ENCODE data around the gene ALDH3B1. TPM values are rescaled to one million over a fixed set of nuclear protein-coding genes. Genes with fewer than 3 reads are reported as not detected.

The ALDH3B1 gene
- polyA plus RNA-seq, 1 donor (not counting 4 experiments of a cell fraction or from before 2014, with no cell fraction given) = 0.16 TPM

GRCh38 chr11:68040101-68040956, 30.2 kb downstream of the ALDH3B1 start:
- dilution Hi-C loops (cut with MboI; ENCODE audit: extremely low pct_ligation_motif_present, low sequenced_read_pairs) = no loop called here
- Histone ChIP-seq H2AFZ (ENCODE audit: control insufficient read depth, low read length) (no peak overlapping the region), H3K9ac (ENCODE audit: control insufficient read depth, extremely low read depth, insufficient read depth, low read length) (peak overlapping the region; percentile 28), H3K9me1 (ENCODE audit: control insufficient read depth, extremely low read depth, insufficient read depth, low read length) (no peaks in the 10 kb centered on the region), H3K79me2 (ENCODE audit: control insufficient read depth, insufficient read depth, low read length) (peaks cover 5% of the 10 kb centered on the region), H3K27ac (ENCODE audit: control insufficient read depth, insufficient read depth, low read length) (no peak overlapping the region), H3K27me3 (ENCODE audit: control insufficient read depth, extremely low read depth, insufficient read depth, low read length) (no peaks in the 10 kb centered on the region), H3K4me1 (ENCODE audit: control insufficient read depth, extremely low read depth, insufficient read depth, low read length) (peaks cover 7% of the 10 kb centered on the region), H3K4me2 (ENCODE audit: control insufficient read depth, extremely low read depth, insufficient read depth, low read depth, low read length) (peak overlapping the region; percentile 69), H3K4me3 (ENCODE audit: control insufficient read depth in 2 of 3, extremely low read depth in 1 of 3, insufficient read depth in 2 of 3, low read depth in 1 of 3, low read length in 3 of 3) (peak overlapping the region in 1 of 3 experiments; percentile 84), H3K36me3 (ENCODE audit: control insufficient read depth in 2 of 2, extremely low read depth in 1 of 2, insufficient read depth in 2 of 2, low read length in 2 of 2) (peaks cover 3 to 4% of the 10 kb centered on the region in 2 experiments), H3K9me3 (ENCODE audit: control insufficient read depth, low read depth, low read length) (no peaks in the 10 kb centered on the region), H4K20me1 (ENCODE audit: control insufficient read depth, extremely low read depth, insufficient read depth, low read length) (no peaks in the 10 kb centered on the region)
- DNase-seq (ENCODE audit: low read depth, low spot score) = no peak
- FAIRE-seq = no peak
- TF ChIP-seq CTCF (optimal IDR thresholded peaks at IDR 0.05 in 1 of 3, IDR thresholded peaks at IDR 0.05 in 1 of 3, conservative IDR thresholded peaks at IDR 0.05 in 1 of 3; ENCODE audit: extremely low read depth in 1 of 3, insufficient read depth in 2 of 3, low read length in 3 of 3) (no peak), EZH2 (IDR thresholded peaks at IDR 0.05; ENCODE audit: low read length) (no peak)

- no peak overlapping the region for H3K4me2 ChIP-seq (ENCODE audit: control insufficient read depth, extremely low read depth, insufficient read depth, low read depth, low read length)
- peaks cover 5% of the 10 kb centered on the region for H3K79me2 ChIP-seq (ENCODE audit: control insufficient read depth, insufficient read depth, low read length)
- H3K36me3 ChIP-seq (ENCODE audit: control insufficient read depth in 2 of 2, extremely low read depth in 1 of 2, insufficient read depth in 2 of 2, low read length in 2 of 2) = peaks cover 3% of the 10 kb centered on the region in 2 experiments
- H3K27me3 ChIP-seq (ENCODE audit: control insufficient read depth, extremely low read depth, insufficient read depth, low read length) = no peaks in the 10 kb centered on the region
- no peak overlapping the region for H3K9ac ChIP-seq (ENCODE audit: control insufficient read depth, extremely low read depth, insufficient read depth, low read length)
- H3K4me1 ChIP-seq (ENCODE audit: control insufficient read depth, extremely low read depth, insufficient read depth, low read length) = peaks cover 7% of the 10 kb centered on the region
- DNase-seq (ENCODE audit: low read depth, low spot score) = no peak
- no peaks in the 10 kb centered on the region for H4K20me1 ChIP-seq (ENCODE audit: control insufficient read depth, extremely low read depth, insufficient read depth, low read length)
- FAIRE-seq = no peak
- H2AFZ ChIP-seq (ENCODE audit: control insufficient read depth, low read length) = no peak overlapping the region
- H3K9me3 ChIP-seq (ENCODE audit: control insufficient read depth, low read depth, low read length) = no peaks in the 10 kb centered on the region
- no peak overlapping the region for H3K4me3 ChIP-seq (ENCODE audit: control insufficient read depth in 2 of 3, extremely low read depth in 1 of 3, insufficient read depth in 2 of 3, low read depth in 1 of 3, low read length in 3 of 3)
- no peak overlapping the region for H3K27ac ChIP-seq (ENCODE audit: control insufficient read depth, insufficient read depth, low read length)
- TF ChIP-seq EZH2 (IDR thresholded peaks at IDR 0.05; ENCODE audit: low read length) = no peak
- TF ChIP-seq CTCF (optimal IDR thresholded peaks at IDR 0.05 in 1 of 3, IDR thresholded peaks at IDR 0.05 in 1 of 3, conservative IDR thresholded peaks at IDR 0.05 in 1 of 3; ENCODE audit: extremely low read depth in 1 of 3, insufficient read depth in 2 of 3, low read length in 3 of 3) = no peak
- no peaks in the 10 kb centered on the region for H3K9me1 ChIP-seq (ENCODE audit: control insufficient read depth, extremely low read depth, insufficient read depth, low read length)
- dilution Hi-C loops (cut with MboI; ENCODE audit: extremely low pct_ligation_motif_present, low sequenced_read_pairs) = no loop called here
Measured at GRCh38 chr11:68040957-68041591, 30.9 kb downstream of the ALDH3B1 start.
